SK-N-DZ (cell line): ENCODE results near the gene API5. TPM values are rescaled to one million over a fixed set of nuclear protein-coding genes. Genes with fewer than 3 reads are reported as not detected.
"Not testable (repeated sequence)": the region's sequence is repeated elsewhere in the genome, so short reads cannot be mapped to it uniquely, and the experiment has no call there.

Experiments
- DNase-seq: peaks from one replicate; pipeline ENCODE4 v3.0.0-alpha.2; 2015; ENCODE audit warnings: low spot score
- polyA plus RNA-seq, 2 experiments: library from polyadenylated mRNA; depleted of rRNA; stranded (reverse); fragments of >200 nt; gene quantifications; 2 replicates each; pipeline ENCODE4 v1.2.3, GENCODE V29; 2014

API5 gene
- 111 and 124 TPM in 2 replicates for polyA plus RNA-seq (2014; cell fraction: cytosol; rRNA removed)
- polyA plus RNA-seq (2014; cell fraction: nucleus; rRNA removed), result 92.4 and 146 TPM in 2 replicates

- DNase-seq, result peak; percentile 96
Observed at GRCh38 chr11:43311791-43312607, at the start of gene API5. TSS of gene API5 (plus strand) at chr11:43311996. CDS start at chr11:43312128, 132 bp downstream.

GRCh38 chr11:43267856-43268580 is 43.8 kb upstream of the API5 start:
- peak; percentile 35 for DNase-seq

GRCh38 chr11:43268786-43269185 is 43.0 kb upstream of the API5 start:
- DNase-seq, result peak; percentile 46

GRCh38 chr11:43269254-43269918 is 42.4 kb upstream of the API5 start:
- DNase-seq, result peak; percentile 90

- DNase-seq, result no peak
Observed at GRCh38 chr11:43270468-43270867, 41.3 kb upstream of the API5 start.

GRCh38 chr11:43278193-43278956 is 33.4 kb upstream of the API5 start:
- peak; percentile 81 for DNase-seq

- DNase-seq, result peak; percentile 49
Observed at GRCh38 chr11:43282607-43283440, 29.0 kb upstream of the API5 start.

- no peak for DNase-seq
Observed at GRCh38 chr11:43285826-43286225, 26.0 kb upstream of the API5 start.

- no peak for DNase-seq
Observed at GRCh38 chr11:43289368-43289767, 22.4 kb upstream of the API5 start.

- no peak for DNase-seq
Observed at GRCh38 chr11:43298397-43298796, 13.4 kb upstream of the API5 start.

- DNase-seq, result no peak
Observed at GRCh38 chr11:43315966-43316365, 4.2 kb downstream of the API5 start.

- no peak for DNase-seq
Observed at GRCh38 chr11:43316451-43316850, 4.7 kb downstream of the API5 start.

GRCh38 chr11:43327987-43328386 is 16.2 kb downstream of the API5 start:
- DNase-seq, result no peak

- DNase-seq, result no peak
Observed at GRCh38 chr11:43328482-43328881, 16.7 kb downstream of the API5 start.

- DNase-seq, result no peak
Observed at GRCh38 chr11:43341159-43341558, 29.4 kb downstream of the API5 start.

- DNase-seq, result not testable (repeated sequence)
Observed at GRCh38 chr11:43351426-43351825, 39.6 kb downstream of the API5 start.

GRCh38 chr11:43354311-43354710 is 42.5 kb downstream of the API5 start:
- DNase-seq, result no peak

- DNase-seq, result no peak
Observed at GRCh38 chr11:43356336-43356735, 44.5 kb downstream of the API5 start.

- no peak for DNase-seq
Observed at GRCh38 chr11:43358279-43358800, 46.5 kb downstream of the API5 start.

- peak; percentile 94 for DNase-seq
Observed at GRCh38 chr11:43358801-43359421, 47.1 kb downstream of the API5 start, which contains the start of gene TTC17. TSS of gene TTC17 (plus strand) at chr11:43358920. CDS start at chr11:43358955, 35 bp downstream.
